Astrocyte (in vitro differentiated cells and primary cell): Measurements from ENCODE around the gene TIAM2. TPM values are rescaled to one million over a fixed set of nuclear protein-coding genes. Genes with fewer than 3 reads are reported as not detected.

Source experiments
- DNase-seq: peaks from one replicate; pipeline ENCODE4 v3.0.0-alpha.2; 2010; ENCODE audit warnings: low read depth
- FAIRE-seq: peaks from 2 replicates; lab custom pipeline; 2011; peaks lifted over from hg19 to GRCh38; lab: Jason Lieb, UNC
- H2AFZ ChIP-seq: 2 replicates; pipeline ENCODE4 v1.6.0; 2012; ENCODE audit warnings: low read depth, low read length, inconsistent platforms
- H3K27ac ChIP-seq: 2 replicates; pipeline ENCODE4 v1.5.1; 2011; ENCODE audit warnings: low read depth, low read length, inconsistent platforms
- H3K27me3 ChIP-seq: 2 replicates; pipeline ENCODE4 v1.6.0; 2011; ENCODE audit warnings: low read length, inconsistent platforms; ENCODE audit not compliant: insufficient read depth
- H3K36me3 ChIP-seq: 2 replicates; pipeline ENCODE4 v1.5.1; 2011; ENCODE audit warnings: low read length, inconsistent platforms; ENCODE audit not compliant: insufficient read depth
- H3K4me1 ChIP-seq: 2 replicates; pipeline ENCODE4 v1.5.1; 2011; ENCODE audit warnings: low read length, inconsistent platforms; ENCODE audit not compliant: insufficient read depth
- H3K4me2 ChIP-seq: 2 replicates; pipeline ENCODE4 v1.6.0; 2012; ENCODE audit warnings: low read length, inconsistent platforms
- H3K4me3 ChIP-seq: 2 replicates; pipeline ENCODE4 v1.5.1; 2011; ENCODE audit warnings: low read depth, mild to moderate bottlenecking, low read length, inconsistent platforms; ENCODE audit not compliant: insufficient read depth
- H3K79me2 ChIP-seq: 2 replicates; pipeline ENCODE4 v1.6.0; 2012; ENCODE audit warnings: mild to moderate bottlenecking, low read length, inconsistent platforms; ENCODE audit not compliant: insufficient read depth
- H3K9ac ChIP-seq: 2 replicates; pipeline ENCODE4 v1.6.0; 2012; ENCODE audit warnings: mild to moderate bottlenecking, low read length, inconsistent platforms
- H3K9me3 ChIP-seq: 2 replicates; pipeline ENCODE4 v1.5.1; 2012; ENCODE audit warnings: low read depth, mild to moderate bottlenecking, low read length, inconsistent platforms; ENCODE audit not compliant: insufficient read depth
- H4K20me1 ChIP-seq: 2 replicates; pipeline ENCODE4 v1.6.0; 2012; ENCODE audit warnings: low read length, inconsistent platforms; ENCODE audit not compliant: insufficient read depth
- H3K27ac Mint-ChIP-seq: one replicate; pipeline ENCODE4 v1.8.0; 2021; ENCODE audit warnings: mild to moderate bottlenecking, mixed read lengths; ENCODE audit not compliant: unreplicated experiment
- H3K27me3 Mint-ChIP-seq: one replicate; pipeline ENCODE4 v1.8.0; 2021; ENCODE audit warnings: low read depth, mixed read lengths; ENCODE audit not compliant: unreplicated experiment
- H3K36me3 Mint-ChIP-seq: one replicate; pipeline ENCODE4 v1.8.0; 2021; ENCODE audit warnings: low read depth, mixed read lengths; ENCODE audit not compliant: unreplicated experiment
- H3K4me1 Mint-ChIP-seq: one replicate; pipeline ENCODE4 v1.8.0; 2021; ENCODE audit warnings: low read depth, mixed read lengths; ENCODE audit not compliant: unreplicated experiment
- H3K4me3 Mint-ChIP-seq: one replicate; pipeline ENCODE4 v1.8.0; 2021; ENCODE audit warnings: mild to moderate bottlenecking, moderate library complexity, mixed read lengths; ENCODE audit not compliant: unreplicated experiment
- H3K9me3 Mint-ChIP-seq: one replicate; pipeline ENCODE4 v1.8.0; 2021; ENCODE audit warnings: mild to moderate bottlenecking, mixed read lengths; ENCODE audit not compliant: unreplicated experiment
- CTCF ChIP-seq: IDR thresholded peaks from 2 replicates; pipeline ENCODE4 v1.5.1; 2011; ENCODE audit warnings: low read depth, mild to moderate bottlenecking, inconsistent platforms, low read length, moderate library complexity; ENCODE audit not compliant: insufficient read depth
- EZH2 ChIP-seq: IDR thresholded peaks from 2 replicates; pipeline ENCODE4 v1.6.1; 2012; ENCODE audit warnings: mild to moderate bottlenecking, low read length, inconsistent platforms; ENCODE audit not compliant: insufficient read depth
- total RNA-seq: library from RNA; stranded (reverse); gene quantifications from 2 replicates; pipeline ENCODE4 v1.2.1, GENCODE V29; 2021

TIAM2 gene
- total RNA-seq, 1 donor from 2014 or later, result 23.6 TPM

DNA sequence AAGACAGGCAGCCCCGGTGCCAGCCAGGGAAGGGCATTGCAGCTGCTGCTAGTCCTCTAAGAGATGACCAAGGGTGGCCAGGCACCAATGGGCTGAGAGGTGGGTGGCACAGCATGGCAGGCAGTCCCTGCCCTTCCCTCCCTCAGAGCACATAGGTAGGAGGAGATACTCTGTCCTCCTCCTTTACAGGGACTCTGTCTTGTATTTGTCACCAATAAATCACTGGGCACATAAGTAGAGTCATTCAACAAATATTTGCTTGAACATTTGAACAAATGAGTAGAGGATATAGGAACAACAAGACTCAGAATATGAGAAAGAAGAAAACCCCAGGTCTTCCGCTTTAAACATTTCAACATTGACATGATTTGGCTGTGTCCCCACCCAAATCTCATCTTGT lies 199.3 kb downstream of the TIAM2 start:
- H3K4me3 Mint-ChIP-seq, result no peak overlapping the region
- Histone ChIP-seq H3K27ac (no peak overlapping the region), H2AFZ (no peak overlapping the region), H3K9ac (no peak overlapping the region), H3K9me3 (no peaks in the 10 kb centered on the region), H3K27me3 (no peaks in the 10 kb centered on the region), H3K4me3 (no peak overlapping the region), H3K4me2 (no peak overlapping the region), H3K79me2 (no peaks in the 10 kb centered on the region), H3K4me1 (peaks cover 4% of the 10 kb centered on the region), H3K36me3 (no peaks in the 10 kb centered on the region), H4K20me1 (no peaks in the 10 kb centered on the region)
- DNase-seq (no peak), FAIRE-seq (no peak)
- H3K4me1 Mint-ChIP-seq, result peaks cover 5% of the 10 kb centered on the region
- no peaks in the 10 kb centered on the region for H3K27me3 Mint-ChIP-seq
- no peak overlapping the region for H3K27ac Mint-ChIP-seq
- TF ChIP-seq EZH2, result no peak
- TF ChIP-seq CTCF, result no peak
- no peaks in the 10 kb centered on the region for H3K9me3 Mint-ChIP-seq
- peaks cover 19% of the 10 kb centered on the region for H3K36me3 Mint-ChIP-seq

- Histone ChIP-seq H3K4me3 (no peak overlapping the region), H3K9ac (no peak overlapping the region), H3K27me3 (no peaks in the 10 kb centered on the region), H2AFZ (no peak overlapping the region), H3K4me2 (no peak overlapping the region), H3K36me3 (no peaks in the 10 kb centered on the region), H3K79me2 (no peaks in the 10 kb centered on the region), H4K20me1 (no peaks in the 10 kb centered on the region), H3K27ac (no peak overlapping the region), H3K9me3 (no peaks in the 10 kb centered on the region), H3K4me1 (no peaks in the 10 kb centered on the region)
- no peaks in the 10 kb centered on the region for H3K27me3 Mint-ChIP-seq
- H3K4me3 Mint-ChIP-seq, result no peak overlapping the region
- no peak overlapping the region for H3K27ac Mint-ChIP-seq
- TF ChIP-seq EZH2 (no peak), CTCF (no peak)
- H3K4me1 Mint-ChIP-seq, result no peaks in the 10 kb centered on the region
- no peaks in the 10 kb centered on the region for H3K9me3 Mint-ChIP-seq
- no peak for DNase-seq
- H3K36me3 Mint-ChIP-seq, result peaks cover 21% of the 10 kb centered on the region
- no peak for FAIRE-seq
Measured at GRCh38 chr6:155195903-155196302, 200.8 kb downstream of the TIAM2 start.

DNA sequence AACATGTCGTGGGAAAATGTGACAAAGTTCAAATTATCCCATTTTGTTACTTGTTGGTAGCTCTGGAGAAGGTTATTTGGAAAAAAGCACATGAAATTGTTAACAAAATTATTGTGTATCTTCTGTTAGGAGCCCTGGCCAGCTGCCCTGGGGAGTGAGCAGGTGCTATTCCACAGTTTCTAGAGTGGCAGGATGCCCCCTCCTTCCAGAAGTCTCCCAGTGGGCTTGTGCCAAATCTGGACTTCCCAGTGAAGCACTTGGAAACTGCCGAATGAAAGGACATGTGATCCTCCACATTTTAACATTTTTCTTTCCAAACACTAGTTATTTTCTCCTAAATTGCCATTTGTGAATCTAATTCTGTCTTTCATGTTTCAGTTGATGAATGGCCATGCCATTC lies 201.8 kb downstream of the TIAM2 start:
- no peak overlapping the region for H3K4me3 Mint-ChIP-seq
- no peaks in the 10 kb centered on the region for H3K9me3 Mint-ChIP-seq
- Histone ChIP-seq H3K27me3 (no peaks in the 10 kb centered on the region), H2AFZ (no peak overlapping the region), H3K4me3 (no peak overlapping the region), H3K36me3 (no peaks in the 10 kb centered on the region), H4K20me1 (no peaks in the 10 kb centered on the region), H3K9ac (no peak overlapping the region), H3K27ac (no peak overlapping the region), H3K79me2 (no peaks in the 10 kb centered on the region), H3K4me1 (peaks cover 7% of the 10 kb centered on the region), H3K4me2 (no peak overlapping the region), H3K9me3 (no peaks in the 10 kb centered on the region)
- H3K4me1 Mint-ChIP-seq, result peaks cover 8% of the 10 kb centered on the region
- H3K27ac Mint-ChIP-seq, result no peak overlapping the region
- FAIRE-seq (no peak), DNase-seq (no peak)
- no peaks in the 10 kb centered on the region for H3K27me3 Mint-ChIP-seq
- no peak for TF ChIP-seq EZH2
- TF ChIP-seq CTCF, result no peak
- peaks cover 21% of the 10 kb centered on the region for H3K36me3 Mint-ChIP-seq
